Central memory CD8-positive, alpha-beta T cell (primary cell): ENCODE measurements around the gene CT45A9.
"Not testable (repeated sequence)": the region's sequence is repeated elsewhere in the genome, so short reads cannot be mapped to it uniquely, and the experiment has no call there.

Experiments used
- ATAC-seq: fragments of 150-1000 bp; cut with Tn5 transposase; replicated peaks from 2 replicates; pipeline ENCODE4 v1.10.0; 2022; ENCODE audit warnings: mild to moderate bottlenecking, moderate FRiP score, moderate number of reproducible peaks; ENCODE audit not compliant: poor library complexity, severe bottlenecking; ENCODE audit errors: extremely low read depth
- DNase-seq, 2 donors: peaks; one replicate each; pipeline ENCODE4 v3.0.0; 2021; ENCODE audit warnings: low spot score in 2 of 2
- H3K27ac Mint-ChIP-seq: one replicate; pipeline ENCODE4 v1.8.0; 2022; ENCODE audit warnings: low read depth, mild to moderate bottlenecking, moderate library complexity, mixed read lengths
- H3K27me3 Mint-ChIP-seq: one replicate; pipeline ENCODE4 v1.8.0; 2022; ENCODE audit warnings: mixed read lengths
- H3K36me3 Mint-ChIP-seq: one replicate; pipeline ENCODE4 v1.8.0; 2022; ENCODE audit warnings: mild to moderate bottlenecking, moderate library complexity, mixed read lengths; ENCODE audit not compliant: insufficient read depth
- H3K4me1 Mint-ChIP-seq: one replicate; pipeline ENCODE4 v1.8.0; 2022; ENCODE audit warnings: mixed read lengths
- H3K4me3 Mint-ChIP-seq: one replicate; pipeline ENCODE4 v1.8.0; 2022; ENCODE audit warnings: mild to moderate bottlenecking, moderate library complexity, mixed read lengths
- H3K9me3 Mint-ChIP-seq: one replicate; pipeline ENCODE4 v1.8.0; 2022; ENCODE audit warnings: mixed read lengths

The CT45A9 gene

GRCh38 chrX:135871712-135872111 is at the start of gene CT45A9:
TSS of gene CT45A9 (minus strand) at chrX:135871812. CDS start at chrX:135868061, 3,751 bp downstream.
- H3K27me3 Mint-ChIP-seq: not testable (repeated sequence)

GRCh38 chrX:135920516-135920915 is 48.9 kb upstream of the CT45A9 start:
- not testable (repeated sequence) for H3K36me3 Mint-ChIP-seq, H3K4me3 Mint-ChIP-seq, ATAC-seq

More at GRCh38 chrX:135871712-135872111, at the start of gene CT45A9:
- H3K36me3 Mint-ChIP-seq, H3K9me3 Mint-ChIP-seq, H3K4me3 Mint-ChIP-seq, DNase-seq, H3K27ac Mint-ChIP-seq, H3K4me1 Mint-ChIP-seq, ATAC-seq: not testable (repeated sequence)

GRCh38 chrX:135914404-135914803 is 42.8 kb upstream of the CT45A9 start:
- Mint-ChIP-seq H3K27me3 (no peaks in the 10 kb centered on the region), H3K36me3 (peaks cover 2% of the 10 kb centered on the region)

More at GRCh38 chrX:135920516-135920915, 48.9 kb upstream of the CT45A9 start:
- not testable (repeated sequence) for H3K4me1 Mint-ChIP-seq, H3K27ac Mint-ChIP-seq, H3K27me3 Mint-ChIP-seq, DNase-seq, H3K9me3 Mint-ChIP-seq

GRCh38 chrX:135910251-135910650 is 38.6 kb upstream of the CT45A9 start:
- Mint-ChIP-seq H3K36me3 (peaks cover 2% of the 10 kb centered on the region), H3K27ac (no peak overlapping the region), H3K27me3 (no peaks in the 10 kb centered on the region), H3K9me3 (no peaks in the 10 kb centered on the region), H3K4me3 (no peak overlapping the region), H3K4me1 (no peaks in the 10 kb centered on the region)
- DNase-seq (no peak), ATAC-seq (no peak)

More at GRCh38 chrX:135914404-135914803, 42.8 kb upstream of the CT45A9 start:
- ATAC-seq: no peak
- no peak overlapping the region for H3K27ac Mint-ChIP-seq
- DNase-seq: no peak
- H3K9me3 Mint-ChIP-seq: no peaks in the 10 kb centered on the region
- no peak overlapping the region for H3K4me3 Mint-ChIP-seq
- no peaks in the 10 kb centered on the region for H3K4me1 Mint-ChIP-seq

GRCh38 chrX:135893294-135893817 is 21.7 kb upstream of the CT45A9 start, which contains the start of the genes CT45A10 and SAGE1:
TSS of gene CT45A10 (minus strand) at chrX:135893444. CDS start at chrX:135885344, 8,100 bp downstream.
TSS of gene SAGE1 (plus strand) at chrX:135893716. CDS start at chrX:135896243, 2,527 bp downstream.
- peak within 1 kb of the TSS; percentile 70 for H3K4me3 Mint-ChIP-seq
- no peak for DNase-seq
- peak; percentile 54 for ATAC-seq
- no peaks in the 10 kb centered on the region for H3K9me3 Mint-ChIP-seq
- H3K36me3 Mint-ChIP-seq: peaks cover 6% of the 10 kb centered on the region
- H3K27me3 Mint-ChIP-seq: no peaks in the 10 kb centered on the region
- H3K4me1 Mint-ChIP-seq: no peaks in the 10 kb centered on the region
- no peak within 1 kb of the TSS for H3K27ac Mint-ChIP-seq

- H3K4me3 Mint-ChIP-seq: peak overlapping the region; percentile 70
- no peak for DNase-seq
- ATAC-seq: no peak
- H3K36me3 Mint-ChIP-seq: peaks cover 6% of the 10 kb centered on the region
- no peaks in the 10 kb centered on the region for H3K27me3 Mint-ChIP-seq
- no peak overlapping the region for H3K27ac Mint-ChIP-seq
- H3K9me3 Mint-ChIP-seq: no peaks in the 10 kb centered on the region
- no peaks in the 10 kb centered on the region for H3K4me1 Mint-ChIP-seq
Observed at GRCh38 chrX:135892781-135893180, 21.2 kb upstream of the CT45A9 start.

- Mint-ChIP-seq H3K4me3 (no peak overlapping the region), H3K27ac (no peak overlapping the region), H3K4me1 (no peaks in the 10 kb centered on the region), H3K9me3 (no peaks in the 10 kb centered on the region), H3K27me3 (no peaks in the 10 kb centered on the region), H3K36me3 (peaks cover 6% of the 10 kb centered on the region)
- ATAC-seq (no peak), DNase-seq (no peak)
Observed at GRCh38 chrX:135890087-135890585, 18.5 kb upstream of the CT45A9 start.

- H3K4me1 Mint-ChIP-seq: not testable (repeated sequence)
Observed at GRCh38 chrX:135888976-135889375, 17.4 kb upstream of the CT45A9 start.

GRCh38 chrX:135888230-135888629 is 16.6 kb upstream of the CT45A9 start:
- ATAC-seq, H3K4me1 Mint-ChIP-seq, H3K27ac Mint-ChIP-seq, DNase-seq, H3K27me3 Mint-ChIP-seq, H3K4me3 Mint-ChIP-seq, H3K9me3 Mint-ChIP-seq, H3K36me3 Mint-ChIP-seq: not testable (repeated sequence)

More at GRCh38 chrX:135888976-135889375, 17.4 kb upstream of the CT45A9 start:
- not testable (repeated sequence) for ATAC-seq, H3K4me3 Mint-ChIP-seq, H3K36me3 Mint-ChIP-seq, H3K27ac Mint-ChIP-seq, DNase-seq, H3K9me3 Mint-ChIP-seq, H3K27me3 Mint-ChIP-seq

- H3K27me3 Mint-ChIP-seq, H3K36me3 Mint-ChIP-seq, H3K4me3 Mint-ChIP-seq, DNase-seq, H3K4me1 Mint-ChIP-seq, H3K9me3 Mint-ChIP-seq, H3K27ac Mint-ChIP-seq, ATAC-seq: not testable (repeated sequence)
Observed at GRCh38 chrX:135882741-135883140, 11.1 kb upstream of the CT45A9 start.

- not testable (repeated sequence) for ATAC-seq, H3K36me3 Mint-ChIP-seq, H3K27ac Mint-ChIP-seq, H3K9me3 Mint-ChIP-seq, H3K4me3 Mint-ChIP-seq, H3K27me3 Mint-ChIP-seq, DNase-seq, H3K4me1 Mint-ChIP-seq
Observed at GRCh38 chrX:135854438-135854837, 17.2 kb downstream of the CT45A9 start, which contains the start of gene CT45A8. TSS of gene CT45A8 (minus strand) at chrX:135854538. CDS start at chrX:135850783, 3,755 bp downstream.

- H3K27ac Mint-ChIP-seq, H3K9me3 Mint-ChIP-seq, ATAC-seq, H3K4me1 Mint-ChIP-seq, H3K4me3 Mint-ChIP-seq, H3K36me3 Mint-ChIP-seq, DNase-seq, H3K27me3 Mint-ChIP-seq: not testable (repeated sequence)
Observed at GRCh38 chrX:135837180-135837579, 34.4 kb downstream of the CT45A9 start, which contains the start of gene CT45A7. TSS of gene CT45A7 (minus strand) at chrX:135837280. CDS start at chrX:135833533, 3,747 bp downstream.

- DNase-seq, H3K27ac Mint-ChIP-seq, H3K9me3 Mint-ChIP-seq, H3K4me1 Mint-ChIP-seq, H3K4me3 Mint-ChIP-seq, H3K27me3 Mint-ChIP-seq, H3K36me3 Mint-ChIP-seq, ATAC-seq: not testable (repeated sequence)
Observed at GRCh38 chrX:135819912-135820311, 51.7 kb downstream of the CT45A9 start, which contains the start of gene CT45A2. TSS of gene CT45A2 (minus strand) at chrX:135820012. CDS start at chrX:135816265, 3,747 bp downstream.
